ENCODE results near the gene ECPAS.

Gene ECPAS

DNA sequence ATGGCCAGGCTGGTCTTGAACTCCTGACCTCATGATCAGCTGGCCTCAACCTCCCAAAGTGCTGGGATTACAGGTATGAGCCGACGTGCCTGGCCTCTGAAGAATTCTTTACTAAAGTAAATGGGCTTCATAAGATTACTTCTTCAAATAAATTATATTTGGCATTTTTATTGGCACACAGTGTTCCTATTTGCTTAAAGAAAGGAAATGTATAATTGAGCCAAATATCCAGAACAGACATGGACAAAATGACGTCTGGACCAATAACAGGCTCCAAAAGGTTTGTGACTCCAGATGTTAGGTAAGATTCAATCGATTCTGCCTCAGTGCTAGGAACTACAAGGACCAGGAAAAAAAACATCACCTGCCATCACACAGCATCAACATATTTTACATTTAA, 40.7 kb downstream of the ECPAS start:
- H3K27ac ChIP-seq (ENCODE audit: low read length) = no peak overlapping the region
- TF ChIP-seq, protein P1, sequence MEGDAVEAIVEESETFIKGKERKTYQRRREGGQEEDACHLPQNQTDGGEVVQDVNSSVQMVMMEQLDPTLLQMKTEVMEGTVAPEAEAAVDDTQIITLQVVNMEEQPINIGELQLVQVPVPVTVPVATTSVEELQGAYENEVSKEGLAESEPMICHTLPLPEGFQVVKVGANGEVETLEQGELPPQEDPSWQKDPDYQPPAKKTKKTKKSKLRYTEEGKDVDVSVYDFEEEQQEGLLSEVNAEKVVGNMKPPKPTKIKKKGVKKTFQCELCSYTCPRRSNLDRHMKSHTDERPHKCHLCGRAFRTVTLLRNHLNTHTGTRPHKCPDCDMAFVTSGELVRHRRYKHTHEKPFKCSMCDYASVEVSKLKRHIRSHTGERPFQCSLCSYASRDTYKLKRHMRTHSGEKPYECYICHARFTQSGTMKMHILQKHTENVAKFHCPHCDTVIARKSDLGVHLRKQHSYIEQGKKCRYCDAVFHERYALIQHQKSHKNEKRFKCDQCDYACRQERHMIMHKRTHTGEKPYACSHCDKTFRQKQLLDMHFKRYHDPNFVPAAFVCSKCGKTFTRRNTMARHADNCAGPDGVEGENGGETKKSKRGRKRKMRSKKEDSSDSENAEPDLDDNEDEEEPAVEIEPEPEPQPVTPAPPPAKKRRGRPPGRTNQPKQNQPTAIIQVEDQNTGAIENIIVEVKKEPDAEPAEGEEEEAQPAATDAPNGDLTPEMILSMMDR (IDR thresholded peaks at IDR 0.05; ENCODE audit: low read depth, low read length) = no peak
- TF ChIP-seq EZH2phosphoT487 (IDR thresholded peaks at IDR 0.05; ENCODE audit: low read depth) = no peak
- no peaks in the 10 kb centered on the region for H4K20me1 ChIP-seq (ENCODE audit: insufficient read depth, low read length)
- H3K9ac ChIP-seq (ENCODE audit: low read length) = no peak overlapping the region
- no peaks in the 10 kb centered on the region for H3K27me3 ChIP-seq (ENCODE audit: low read depth, low read length)
- H3K4me1 ChIP-seq (ENCODE audit: low read length) = peaks cover 14% of the 10 kb centered on the region
- H3K9me3 ChIP-seq (ENCODE audit: insufficient read depth, low read length) = no peaks in the 10 kb centered on the region
- H3K4me3 ChIP-seq (ENCODE audit: low read length) = no peak overlapping the region
- H3K79me2 ChIP-seq (ENCODE audit: low read length) = no peaks in the 10 kb centered on the region
- H3K4me2 ChIP-seq (ENCODE audit: low read length) = no peak overlapping the region
- no peak overlapping the region for H2AFZ ChIP-seq (ENCODE audit: low read depth, low read length)
- H3K36me3 ChIP-seq (replicated peaks; ENCODE audit: low read depth, low read length) = peaks cover 45% of the 10 kb centered on the region

DNA sequence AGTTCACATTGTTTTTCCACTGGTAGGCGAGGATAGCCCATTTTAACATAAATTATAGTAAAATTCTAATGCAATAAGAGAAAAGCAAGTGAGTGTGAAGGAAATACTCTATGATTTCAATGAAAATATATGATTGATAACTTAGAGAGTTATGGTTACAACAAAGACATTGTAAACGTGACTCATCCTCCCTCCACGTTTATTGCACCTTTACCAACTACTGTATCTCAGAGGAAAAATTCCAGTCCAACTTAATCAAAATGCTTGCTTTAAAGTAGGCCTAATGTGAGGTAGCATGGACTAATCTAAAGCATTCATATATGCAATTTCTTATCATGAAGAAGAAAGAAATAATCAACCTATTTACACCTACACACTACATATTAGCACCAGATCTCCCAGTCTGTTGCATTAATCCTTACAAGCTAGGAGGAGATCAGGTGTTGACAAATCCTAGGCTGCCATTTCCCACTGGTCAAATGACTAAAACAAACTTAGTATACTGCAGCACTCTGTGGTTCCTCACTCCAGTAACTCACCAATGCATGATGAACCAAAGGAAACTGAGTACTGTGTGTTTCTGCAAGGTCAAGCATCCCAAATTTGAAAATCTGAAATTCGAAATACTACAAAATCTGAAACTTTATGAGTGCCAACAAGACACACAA, 41.7 kb downstream of the ECPAS start:
- Histone ChIP-seq H3K79me2 (ENCODE audit: low read length) (no peaks in the 10 kb centered on the region), H3K9ac (ENCODE audit: low read length) (no peak overlapping the region), H3K27ac (ENCODE audit: low read length) (no peak overlapping the region), H2AFZ (ENCODE audit: low read depth, low read length) (no peak overlapping the region), H3K4me2 (ENCODE audit: low read length) (no peak overlapping the region), H4K20me1 (ENCODE audit: insufficient read depth, low read length) (no peaks in the 10 kb centered on the region), H3K36me3 (replicated peaks; ENCODE audit: low read depth, low read length) (peaks cover 47% of the 10 kb centered on the region), H3K4me3 (ENCODE audit: low read length) (no peak overlapping the region), H3K4me1 (ENCODE audit: low read length) (peaks cover 14% of the 10 kb centered on the region), H3K9me3 (ENCODE audit: insufficient read depth, low read length) (no peaks in the 10 kb centered on the region), H3K27me3 (ENCODE audit: low read depth, low read length) (no peaks in the 10 kb centered on the region)
- TF ChIP-seq EZH2phosphoT487 (IDR thresholded peaks at IDR 0.05; ENCODE audit: low read depth) = no peak
- TF ChIP-seq, protein P1 (IDR thresholded peaks at IDR 0.05; ENCODE audit: low read depth, low read length) = no peak

DNA sequence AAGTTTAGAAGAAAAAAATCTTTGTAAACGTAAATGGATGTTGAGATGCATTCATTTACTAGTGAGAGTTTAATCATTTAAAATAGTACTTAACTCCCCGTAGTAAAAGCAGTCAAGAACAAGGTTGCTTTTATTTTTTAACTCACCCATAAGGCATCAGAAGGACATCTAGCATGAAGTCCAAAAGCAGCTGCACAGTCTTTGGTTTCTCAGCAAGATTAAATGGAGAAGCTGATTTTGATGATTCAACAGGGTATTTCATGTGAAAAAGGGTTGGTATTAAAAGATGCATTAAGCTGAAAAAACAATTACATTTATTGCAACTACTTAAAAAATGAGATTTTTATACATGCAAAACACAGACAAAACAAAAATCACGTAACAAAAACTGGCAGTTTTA, 44.0 kb downstream of the ECPAS start:
- no peaks in the 10 kb centered on the region for H3K9me3 ChIP-seq (ENCODE audit: insufficient read depth, low read length)
- H3K79me2 ChIP-seq (ENCODE audit: low read length) = no peaks in the 10 kb centered on the region
- peaks cover 14% of the 10 kb centered on the region for H3K4me1 ChIP-seq (ENCODE audit: low read length)
- H3K9ac ChIP-seq (ENCODE audit: low read length) = no peak overlapping the region
- H3K36me3 ChIP-seq (replicated peaks; ENCODE audit: low read depth, low read length) = peaks cover 43% of the 10 kb centered on the region
- H3K27me3 ChIP-seq (ENCODE audit: low read depth, low read length) = no peaks in the 10 kb centered on the region
- no peak overlapping the region for H3K27ac ChIP-seq (ENCODE audit: low read length)
- no peak overlapping the region for H2AFZ ChIP-seq (ENCODE audit: low read depth, low read length)
- no peak overlapping the region for H3K4me2 ChIP-seq (ENCODE audit: low read length)
- TF ChIP-seq, protein P1 (IDR thresholded peaks at IDR 0.05; ENCODE audit: low read depth, low read length) = no peak
- TF ChIP-seq EZH2phosphoT487 (IDR thresholded peaks at IDR 0.05; ENCODE audit: low read depth) = no peak
- no peaks in the 10 kb centered on the region for H4K20me1 ChIP-seq (ENCODE audit: insufficient read depth, low read length)
- no peak overlapping the region for H3K4me3 ChIP-seq (ENCODE audit: low read length)

DNA sequence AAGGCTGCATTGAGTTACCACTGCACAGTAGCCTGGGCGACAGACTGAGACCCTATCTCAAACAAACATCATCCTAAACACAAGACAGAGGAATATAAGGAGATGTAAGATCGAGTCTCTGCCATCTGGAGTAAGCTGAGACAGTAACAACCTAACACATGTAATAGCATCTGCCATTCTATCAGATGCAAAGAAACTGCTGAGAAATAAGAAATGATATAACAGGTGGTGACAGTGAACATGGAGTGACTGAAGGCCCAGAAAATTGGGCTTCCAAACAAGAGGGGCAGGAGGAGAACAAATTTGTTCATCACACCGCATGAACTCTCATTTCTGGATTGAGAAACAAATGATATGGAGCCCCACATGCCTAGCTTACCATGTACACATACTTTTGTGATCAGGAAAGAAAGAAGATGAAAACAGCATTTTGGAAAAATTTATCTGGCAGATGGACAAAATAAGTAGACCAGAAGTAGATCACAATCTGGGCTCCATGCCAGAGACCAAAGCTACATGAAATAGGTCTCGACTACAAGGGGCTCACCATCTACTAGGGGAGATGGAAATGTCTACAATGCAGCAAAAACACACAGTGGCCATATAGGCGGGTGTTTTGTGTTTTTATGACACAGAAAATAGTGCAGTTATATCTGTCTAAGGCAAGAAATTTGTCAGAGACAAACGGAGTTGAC, 45.5 kb downstream of the ECPAS start:
- no peaks in the 10 kb centered on the region for H4K20me1 ChIP-seq (ENCODE audit: insufficient read depth, low read length)
- peaks cover 14% of the 10 kb centered on the region for H3K4me1 ChIP-seq (ENCODE audit: low read length)
- H3K4me2 ChIP-seq (ENCODE audit: low read length) = no peak overlapping the region
- H2AFZ ChIP-seq (ENCODE audit: low read depth, low read length) = no peak overlapping the region
- peaks cover 39% of the 10 kb centered on the region for H3K36me3 ChIP-seq (replicated peaks; ENCODE audit: low read depth, low read length)
- no peaks in the 10 kb centered on the region for H3K9me3 ChIP-seq (ENCODE audit: insufficient read depth, low read length)
- no peak overlapping the region for H3K9ac ChIP-seq (ENCODE audit: low read length)
- H3K27me3 ChIP-seq (ENCODE audit: low read depth, low read length) = no peaks in the 10 kb centered on the region
- TF ChIP-seq, protein P1 (IDR thresholded peaks at IDR 0.05; ENCODE audit: low read depth, low read length) = no peak
- no peak for TF ChIP-seq EZH2phosphoT487 (IDR thresholded peaks at IDR 0.05; ENCODE audit: low read depth)
- no peak overlapping the region for H3K27ac ChIP-seq (ENCODE audit: low read length)
- no peaks in the 10 kb centered on the region for H3K79me2 ChIP-seq (ENCODE audit: low read length)
- no peak overlapping the region for H3K4me3 ChIP-seq (ENCODE audit: low read length)

All from OCI-LY3 (cell line).